HCT116 (cell line): ENCODE measurements around the gene ACYP2. TPM values are rescaled to one million over a fixed set of nuclear protein-coding genes. Genes with fewer than 3 reads are reported as not detected.

ENCODE experiments used
- ATAC-seq: fragments of 200-7000 bp; cut with Tn5 transposase; 2 replicates; pipeline ENCODE4 v1.9.1; 2020; ENCODE audit warnings: mild to moderate bottlenecking, moderate library complexity
- Bru-seq: library from RNA; stranded (reverse); fragments of 400-500 nt; gene quantifications from one replicate; lab custom pipeline; 2021; lab: Mats Ljungman, UMichigan
- BruChase-seq, 2 experiments: library from RNA; stranded (reverse); fragments of 400-500 nt; gene quantifications; one replicate each; lab custom pipeline; 2021; lab: Mats Ljungman, UMichigan
- BruUV-seq: library from RNA; stranded (reverse); fragments of 400-500 nt; replicated peaks from 2 replicates; lab custom pipeline; 2021; lab: Mats Ljungman, UMichigan
- CTCF ChIA-PET: fragments of 300-600 bp; sonication (Branson Sonifier 250); formaldehyde crosslinking; loops from one replicate; lab custom pipeline; 2021; ENCODE audit warnings: antibody characterized with exemption; lab: Charles Lee
- POLR2A ChIA-PET: fragments of 300-600, 350-600 bp; sonication (Branson Sonifier 250); formaldehyde crosslinking; loops from one replicate; lab custom pipeline; 2021; ENCODE audit warnings: antibody characterized with exemption; lab: Charles Lee
- RAD21 ChIA-PET, 2 experiments: fragments of 300-600 bp; sonication (Branson Sonifier 250); formaldehyde crosslinking; loops; one replicate each; lab custom pipeline; 2023; ENCODE audit warnings: low total read pairs in 2 of 2; ENCODE audit not compliant: uncharacterized antibody in 2 of 2, unreplicated experiment in 2 of 2, low non-redundant PET in 1 of 2; lab: Charles Lee
- DNase-seq: peaks from one replicate; pipeline ENCODE4 v3.0.0-alpha.2; 2010; ENCODE audit warnings: low read depth, low spot score
- H2AFZ ChIP-seq: fragments of 200-600 bp; shearing (Covaris generic), sonication (generic); 2 replicates; pipeline ENCODE4 v1.6.1; 2017; ENCODE audit warnings: low read depth, mixed run types, mixed read lengths, antibody characterized with exemption, low read length; ENCODE audit not compliant: poor library complexity, severe bottlenecking
- H3K27ac ChIP-seq: 2 replicates; pipeline ENCODE4 v1.5.1; 2012; ENCODE audit warnings: low read depth, low read length
- H3K27me3 ChIP-seq: fragments of 200-600 bp; sonication (generic); 2 replicates; pipeline ENCODE4 v1.6.1; 2016; ENCODE audit warnings: mixed run types, low read length, mixed read lengths; ENCODE audit not compliant: insufficient read depth
- H3K36me3 ChIP-seq, 2 experiments: fragments of 200-500 bp in 1 of 2; fragments of 200-600 bp in 1 of 2; sonication (Bioruptor generic) in 1 of 2; sonication (generic) in 1 of 2; 2 replicates each; pipeline versions ENCODE4 v1.5.1 to v1.6.1; 2014 to 2016; ENCODE audit warnings: low read length in 2 of 2, inconsistent platforms in 1 of 2, mixed read lengths in 1 of 2, mixed run types in 1 of 2; ENCODE audit not compliant: insufficient read depth in 2 of 2, control insufficient read depth in 1 of 2
- H3K4me1 ChIP-seq, 2 experiments: fragments of 200-600 bp in 1 of 2; sonication (generic) in 1 of 2; 2 replicates each; pipeline versions ENCODE4 v1.5.1 to v1.6.1; 2012 to 2017; ENCODE audit warnings: low read length in 2 of 2, inconsistent platforms in 1 of 2, mild to moderate bottlenecking in 1 of 2, mixed read lengths in 1 of 2, mixed run types in 1 of 2, moderate library complexity in 1 of 2; ENCODE audit not compliant: insufficient read depth in 2 of 2, control insufficient read depth in 1 of 2
- H3K4me2 ChIP-seq: fragments of 200-600 bp; sonication (generic); 2 replicates; pipeline ENCODE4 v1.6.1; 2017; ENCODE audit warnings: mixed run types, low read length, mixed read lengths
- H3K4me3 ChIP-seq, 2 experiments: fragments of 200-600 bp in 1 of 2; sonication (generic) in 1 of 2; replicated peaks in 1 of 2; 2 replicates each; pipeline ENCODE4 v1.5.1; 2011 to 2016; ENCODE audit warnings: low read length in 2 of 2, control low read depth in 1 of 2, low read depth in 1 of 2, mild to moderate bottlenecking in 1 of 2, mixed read lengths in 1 of 2, mixed run types in 1 of 2
- H3K79me2 ChIP-seq: fragments of 200-600 bp; sonication (generic); 2 replicates; pipeline ENCODE4 v1.6.1; 2017; ENCODE audit warnings: mild to moderate bottlenecking, mixed run types, low read length, moderate library complexity, mixed read lengths; ENCODE audit not compliant: insufficient read depth
- H3K9ac ChIP-seq: fragments of 200-600 bp; sonication (generic); 2 replicates; pipeline ENCODE4 v1.6.1; 2016; ENCODE audit warnings: low read length, mixed read lengths
- H3K9me2 ChIP-seq: fragments of 200-600 bp; sonication (generic), shearing (Covaris generic); 2 replicates; pipeline ENCODE4 v1.6.1; 2017; ENCODE audit warnings: mixed run types, mild to moderate bottlenecking, moderate library complexity; ENCODE audit not compliant: insufficient read depth
- H3K9me3 ChIP-seq, 2 experiments: fragments of 200-500 bp in 1 of 2; fragments of 200-600 bp in 1 of 2; sonication (Bioruptor generic) in 1 of 2; sonication (generic) in 1 of 2; 2 replicates each; pipeline ENCODE4 v1.6.1; 2014 to 2017; ENCODE audit warnings: low read length in 2 of 2, mixed read lengths in 2 of 2, inconsistent platforms in 1 of 2, low read depth in 1 of 2, mild to moderate bottlenecking in 1 of 2, mixed run types in 1 of 2, moderate library complexity in 1 of 2; ENCODE audit not compliant: control insufficient read depth in 1 of 2, insufficient read depth in 1 of 2
- H4K20me1 ChIP-seq: fragments of 200-600 bp; sonication (generic), shearing (Covaris generic); 2 replicates; pipeline ENCODE4 v1.6.1; 2017; ENCODE audit warnings: mixed run types, mild to moderate bottlenecking, moderate library complexity; ENCODE audit not compliant: insufficient read depth
- ATF3 ChIP-seq: IDR thresholded peaks from 2 replicates; pipeline ENCODE4 v1.6.1; 2012
- CBX3 ChIP-seq: IDR thresholded peaks from 2 replicates; pipeline ENCODE4 v1.6.1; 2012; ENCODE audit warnings: low read depth
- CEBPB ChIP-seq: IDR thresholded peaks from 2 replicates; pipeline ENCODE4 v1.6.1; 2012; ENCODE audit warnings: low read depth
- EGR1 ChIP-seq: IDR thresholded peaks from 2 replicates; pipeline ENCODE4 v1.6.1; 2012; ENCODE audit warnings: low read depth
- ELF1 ChIP-seq: IDR thresholded peaks from 2 replicates; pipeline ENCODE4 v1.6.1; 2012; ENCODE audit warnings: low read depth, borderline replicate concordance
- EZH2 ChIP-seq: fragments of 200-600 bp; sonication (generic); IDR thresholded peaks from 2 replicates; pipeline ENCODE4 v1.6.1; 2017; ENCODE audit warnings: antibody characterized with exemption, mixed run types
- EZH2phosphoT487 ChIP-seq: fragments of 200-600 bp; IDR thresholded peaks from 2 replicates; pipeline ENCODE4 v1.6.1; 2018; ENCODE audit warnings: antibody characterized with exemption, borderline replicate concordance
- FOSL1 ChIP-seq: IDR thresholded peaks from 2 replicates; pipeline ENCODE4 v1.6.1; 2012; ENCODE audit warnings: low read depth
- POLR2A ChIP-seq: IDR thresholded peaks from 2 replicates; pipeline ENCODE4 v1.7.0; 2011; ENCODE audit warnings: borderline replicate concordance; ENCODE audit not compliant: insufficient read depth, insufficient read length; ENCODE audit errors: extremely low read depth
- POLR2AphosphoS5 ChIP-seq: IDR thresholded peaks from 2 replicates; pipeline ENCODE4 v1.6.1; 2011; ENCODE audit warnings: mild to moderate bottlenecking, low read depth, low read length, moderate library complexity
- RAD21 ChIP-seq: IDR thresholded peaks from 2 replicates; pipeline ENCODE4 v1.6.1; 2012; ENCODE audit warnings: low read depth, mild to moderate bottlenecking
- SP1 ChIP-seq: IDR thresholded peaks from 2 replicates; pipeline ENCODE4 v1.6.1; 2012; ENCODE audit warnings: low read depth
- SRF ChIP-seq: IDR thresholded peaks from 2 replicates; pipeline ENCODE4 v1.6.1; 2012; ENCODE audit warnings: low read depth
- TCF7L2 ChIP-seq: IDR thresholded peaks from 2 replicates; pipeline ENCODE4 v1.7.0; 2011; ENCODE audit warnings: borderline replicate concordance, inconsistent platforms; ENCODE audit not compliant: insufficient read depth, insufficient read length; ENCODE audit errors: extremely low read depth
- YY1 ChIP-seq: IDR thresholded peaks from 2 replicates; pipeline ENCODE4 v1.6.1; 2011; ENCODE audit warnings: low read length, low read depth, moderate library complexity, mild to moderate bottlenecking; ENCODE audit not compliant: insufficient replicate concordance; ENCODE audit errors: extremely low read depth
- ZBTB33 ChIP-seq: IDR thresholded peaks from 2 replicates; pipeline ENCODE4 v1.6.1; 2011; ENCODE audit warnings: mild to moderate bottlenecking, low read length, moderate library complexity; ENCODE audit not compliant: insufficient replicate concordance; ENCODE audit errors: extremely low read depth
- ZFX ChIP-seq: fragments of 450-650 bp; IDR thresholded peaks from 2 replicates; pipeline ENCODE4 v1.6.1; 2017
- ZNF274 ChIP-seq: fragments of 200-500 bp; sonication (Bioruptor generic); IDR thresholded peaks from 2 replicates; pipeline ENCODE4 v1.6.1; 2014; ENCODE audit warnings: mild to moderate bottlenecking, low read depth, low read length, inconsistent platforms
- intact Hi-C: fragments of 100-400 bp; cut with micrococcal nuclease; formaldehyde crosslinking; loops from 2 replicates; pipeline ENCODE4 v1.10.0; 2022
- long read RNA-seq: library from polyadenylated mRNA; unstranded; transcript quantifications from one replicate; pipeline ENCODE4 v2.0.0, GENCODE V29; 2021; ENCODE audit not compliant: unreplicated experiment
- polyA plus RNA-seq: library from polyadenylated mRNA; unstranded; fragments of >200 nt; gene quantifications from 2 replicates; pipeline ENCODE4 v1.2.1, GENCODE V29; 2012; ENCODE audit warnings: missing spikeins
- total RNA-seq: library from RNA; stranded (reverse); gene quantifications from one replicate; pipeline ENCODE4 v1.2.1, GENCODE V29; 2021; ENCODE audit not compliant: unreplicated experiment
- TF ChIP-seq, protein P1 (sequence below): IDR thresholded peaks from 2 replicates; pipeline ENCODE4 v1.6.1; 2012; ENCODE audit warnings: low read depth

Gene ACYP2
- total RNA-seq (9.4 TPM), Bru-seq, nascent RNA (percentile 64 among the genes with signal in this experiment), BruChase-seq, experiment 1, labeled RNA remaining after a 6-hour chase (percentile 59 among the genes with signal in this experiment), BruChase-seq, experiment 2, labeled RNA remaining after a 2-hour chase (percentile 66 among the genes with signal in this experiment)
- polyA plus RNA-seq, result 9.1 and 12.7 TPM in 2 replicates
- long read RNA-seq, partial matches to known transcripts, result 3 of 16 reads
- long read RNA-seq, other reads (novel, unspliced or antisense), result 11 of 16 reads

DNA sequence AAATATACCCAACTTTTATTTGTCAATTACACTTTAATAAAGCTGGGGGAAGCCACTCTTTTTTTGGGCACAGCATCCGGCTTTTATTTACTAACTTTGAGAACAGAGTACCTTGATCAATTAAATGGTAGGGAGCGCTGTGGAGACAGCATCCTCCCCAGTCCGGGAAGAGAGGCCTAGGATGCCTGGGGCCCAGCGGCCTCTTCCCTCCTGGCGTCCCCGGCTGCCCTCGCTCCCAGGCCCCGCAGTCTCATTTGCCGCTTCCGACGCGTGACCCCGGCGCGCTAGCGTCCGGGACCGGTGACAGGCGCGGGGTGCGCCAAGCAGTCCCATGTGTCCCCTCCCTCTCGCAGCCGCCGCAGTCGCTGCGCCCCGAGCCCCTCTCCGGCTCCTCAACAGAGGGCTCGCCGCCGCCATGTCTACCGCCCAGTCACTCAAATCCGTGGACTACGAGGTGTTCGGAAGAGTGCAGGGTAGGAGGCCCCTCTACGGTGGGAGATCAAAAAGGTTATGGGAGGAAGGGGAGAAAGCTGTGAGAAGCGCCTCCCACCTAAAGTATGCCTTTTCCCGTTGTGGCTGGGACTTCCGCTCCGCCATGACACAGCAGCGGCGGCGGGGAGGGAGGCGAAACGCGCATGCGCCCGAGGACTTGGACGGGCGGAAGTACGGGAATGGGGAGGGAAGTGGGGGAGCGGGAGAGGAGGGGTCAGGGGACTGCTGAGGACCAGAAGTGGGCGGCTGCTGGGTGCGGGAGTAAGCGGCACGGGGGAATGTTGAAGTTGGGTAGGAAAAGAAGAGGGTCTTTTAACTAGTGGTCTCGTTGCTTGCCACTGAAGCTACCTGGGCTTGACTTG is at the start of gene ACYP2:
Gene ACYP2 (plus strand): TSS at position 332 of the 854 bp plus-strand sequence.
- H3K27ac ChIP-seq, result peak within 1 kb of the TSS; percentile 97
- peak within 1 kb of the TSS; percentile 88 for H3K4me2 ChIP-seq
- H3K4me1 ChIP-seq, result peaks cover 0 to 21% of the 10 kb centered on the region in 2 experiments; a peak in 2 of 4 replicates
- no peaks in the 10 kb centered on the region for H3K27me3 ChIP-seq
- TSS peak; percentile 82 for BruUV-seq
- DNase-seq (peak; percentile 92), ATAC-seq (peak; percentile 92)
- H3K9me3 ChIP-seq, result peaks cover 0 to 11% of the 10 kb centered on the region in 2 experiments; a peak in 1 of 4 replicates
- H3K9me2 ChIP-seq, result no peaks in the 10 kb centered on the region
- peaks cover 7% of the 10 kb centered on the region; the same call in 1 of the 2 replicates for H3K79me2 ChIP-seq
- H2AFZ ChIP-seq, result no peak within 1 kb of the TSS
- H3K4me3 ChIP-seq, result peak within 1 kb of the TSS; percentile 68 to 80
- ChIA-PET POLR2A (interaction anchor here (0.6 to 1.5 kb wide), 2 partner anchors 9 to 12 kb away, joined by 3 read pairs; no protein-coding TSS in a partner anchor), RAD21 (no interaction called here), CTCF (interaction anchor here (1.1 to 1.9 kb wide), 5 partner anchors 8 to 723 kb away, joined by 3 to 9 read pairs (median 4); no protein-coding TSS in a partner anchor)
- H3K36me3 ChIP-seq, result 0 out of 4 replicates have a peak, but pooled peaks cover 0 to 3% of the 10 kb centered on the region in 2 experiments
- H3K9ac ChIP-seq, result peak within 1 kb of the TSS; percentile 85
- intact Hi-C loops, result no loop called here
- H4K20me1 ChIP-seq, result no peaks in the 10 kb centered on the region
- TF ChIP-seq, protein P1, sequence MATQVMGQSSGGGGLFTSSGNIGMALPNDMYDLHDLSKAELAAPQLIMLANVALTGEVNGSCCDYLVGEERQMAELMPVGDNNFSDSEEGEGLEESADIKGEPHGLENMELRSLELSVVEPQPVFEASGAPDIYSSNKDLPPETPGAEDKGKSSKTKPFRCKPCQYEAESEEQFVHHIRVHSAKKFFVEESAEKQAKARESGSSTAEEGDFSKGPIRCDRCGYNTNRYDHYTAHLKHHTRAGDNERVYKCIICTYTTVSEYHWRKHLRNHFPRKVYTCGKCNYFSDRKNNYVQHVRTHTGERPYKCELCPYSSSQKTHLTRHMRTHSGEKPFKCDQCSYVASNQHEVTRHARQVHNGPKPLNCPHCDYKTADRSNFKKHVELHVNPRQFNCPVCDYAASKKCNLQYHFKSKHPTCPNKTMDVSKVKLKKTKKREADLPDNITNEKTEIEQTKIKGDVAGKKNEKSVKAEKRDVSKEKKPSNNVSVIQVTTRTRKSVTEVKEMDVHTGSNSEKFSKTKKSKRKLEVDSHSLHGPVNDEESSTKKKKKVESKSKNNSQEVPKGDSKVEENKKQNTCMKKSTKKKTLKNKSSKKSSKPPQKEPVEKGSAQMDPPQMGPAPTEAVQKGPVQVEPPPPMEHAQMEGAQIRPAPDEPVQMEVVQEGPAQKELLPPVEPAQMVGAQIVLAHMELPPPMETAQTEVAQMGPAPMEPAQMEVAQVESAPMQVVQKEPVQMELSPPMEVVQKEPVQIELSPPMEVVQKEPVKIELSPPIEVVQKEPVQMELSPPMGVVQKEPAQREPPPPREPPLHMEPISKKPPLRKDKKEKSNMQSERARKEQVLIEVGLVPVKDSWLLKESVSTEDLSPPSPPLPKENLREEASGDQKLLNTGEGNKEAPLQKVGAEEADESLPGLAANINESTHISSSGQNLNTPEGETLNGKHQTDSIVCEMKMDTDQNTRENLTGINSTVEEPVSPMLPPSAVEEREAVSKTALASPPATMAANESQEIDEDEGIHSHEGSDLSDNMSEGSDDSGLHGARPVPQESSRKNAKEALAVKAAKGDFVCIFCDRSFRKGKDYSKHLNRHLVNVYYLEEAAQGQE, result no peak
- peak; percentile 74 for TF ChIP-seq CBX3
- TF ChIP-seq POLR2A, result peak; percentile 90
- no peak for TF ChIP-seq CEBPB
- 0 out of 2 replicates have a peak, but pooled peaks have one; percentile 30 for TF ChIP-seq EGR1
- TF ChIP-seq ZNF274, result no peak
- TF ChIP-seq SP1, result no peak
- no peak for TF ChIP-seq EZH2
- TF ChIP-seq ZBTB33, result no peak
- TF ChIP-seq ELF1, result peak; percentile 66
- peak; percentile 75 for TF ChIP-seq TCF7L2
- TF ChIP-seq EZH2phosphoT487, result no peak
- no peak for TF ChIP-seq ATF3
- TF ChIP-seq POLR2AphosphoS5, result peak; percentile 76
- TF ChIP-seq YY1, result peak; percentile 90
- TF ChIP-seq ZFX, result peak; percentile 99
- peak; percentile 92 for TF ChIP-seq SRF
- peak; percentile 28 for TF ChIP-seq RAD21
- no peak for TF ChIP-seq FOSL1
